ENCODE data around the gene TMEM92. TPM values are rescaled to one million over a fixed set of nuclear protein-coding genes. Genes with fewer than 3 reads are reported as not detected.
"Not testable (repeated sequence)": the region's sequence is repeated elsewhere in the genome, so short reads cannot be mapped to it uniquely, and the experiment has no call there.

TMEM92 gene
- total RNA-seq, 1 donor from 2014 or later: 3.5 TPM

DNA sequence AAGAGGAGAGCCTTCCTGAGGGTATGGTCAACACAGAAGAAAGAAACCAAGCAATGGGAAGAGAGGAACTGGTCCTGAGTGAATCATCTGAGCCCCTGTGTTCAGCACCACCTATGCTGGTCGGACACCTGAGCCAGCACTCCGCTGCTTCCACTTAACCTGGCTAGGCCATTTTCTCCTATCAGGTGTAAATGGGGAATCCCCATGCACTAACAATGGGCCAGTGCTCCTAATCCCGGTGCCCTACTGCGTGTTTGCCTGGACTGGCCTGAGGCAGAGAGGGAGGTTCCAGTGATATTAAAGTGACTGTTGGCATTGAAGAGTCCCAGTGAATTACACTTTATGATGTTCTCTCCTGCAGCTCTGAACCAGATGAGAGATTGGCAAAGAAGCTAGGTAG, 37.2 kb downstream of the TMEM92 start:
- Mint-ChIP-seq H3K36me3 (ENCODE audit: low read depth) (no peaks in the 10 kb centered on the region), H3K27ac (ENCODE audit: unreplicated experiment) (no peak overlapping the region), H3K9me3 (no peaks in the 10 kb centered on the region), H3K4me3 (no peak overlapping the region), H3K27me3 (ENCODE audit: low read depth) (peaks cover 7% of the 10 kb centered on the region), H3K4me1 (no peaks in the 10 kb centered on the region)
- TF ChIP-seq, protein P1, sequence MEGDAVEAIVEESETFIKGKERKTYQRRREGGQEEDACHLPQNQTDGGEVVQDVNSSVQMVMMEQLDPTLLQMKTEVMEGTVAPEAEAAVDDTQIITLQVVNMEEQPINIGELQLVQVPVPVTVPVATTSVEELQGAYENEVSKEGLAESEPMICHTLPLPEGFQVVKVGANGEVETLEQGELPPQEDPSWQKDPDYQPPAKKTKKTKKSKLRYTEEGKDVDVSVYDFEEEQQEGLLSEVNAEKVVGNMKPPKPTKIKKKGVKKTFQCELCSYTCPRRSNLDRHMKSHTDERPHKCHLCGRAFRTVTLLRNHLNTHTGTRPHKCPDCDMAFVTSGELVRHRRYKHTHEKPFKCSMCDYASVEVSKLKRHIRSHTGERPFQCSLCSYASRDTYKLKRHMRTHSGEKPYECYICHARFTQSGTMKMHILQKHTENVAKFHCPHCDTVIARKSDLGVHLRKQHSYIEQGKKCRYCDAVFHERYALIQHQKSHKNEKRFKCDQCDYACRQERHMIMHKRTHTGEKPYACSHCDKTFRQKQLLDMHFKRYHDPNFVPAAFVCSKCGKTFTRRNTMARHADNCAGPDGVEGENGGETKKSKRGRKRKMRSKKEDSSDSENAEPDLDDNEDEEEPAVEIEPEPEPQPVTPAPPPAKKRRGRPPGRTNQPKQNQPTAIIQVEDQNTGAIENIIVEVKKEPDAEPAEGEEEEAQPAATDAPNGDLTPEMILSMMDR (conservative IDR thresholded peaks at IDR 0.05): no peak
- DNase-seq (ENCODE audit: low read depth, low spot score): no peak

GRCh38 chr17:50312308-50312707, 38.0 kb downstream of the TMEM92 start:
- H3K36me3 Mint-ChIP-seq (ENCODE audit: low read depth): no peaks in the 10 kb centered on the region
- no peaks in the 10 kb centered on the region for H3K4me1 Mint-ChIP-seq
- TF ChIP-seq, protein P1 (conservative IDR thresholded peaks at IDR 0.05): no peak
- no peak overlapping the region for H3K4me3 Mint-ChIP-seq
- H3K27ac Mint-ChIP-seq (ENCODE audit: unreplicated experiment): no peak overlapping the region
- DNase-seq (ENCODE audit: low read depth, low spot score): no peak
- peaks cover 7% of the 10 kb centered on the region for H3K27me3 Mint-ChIP-seq (ENCODE audit: low read depth)
- H3K9me3 Mint-ChIP-seq: no peaks in the 10 kb centered on the region

DNA sequence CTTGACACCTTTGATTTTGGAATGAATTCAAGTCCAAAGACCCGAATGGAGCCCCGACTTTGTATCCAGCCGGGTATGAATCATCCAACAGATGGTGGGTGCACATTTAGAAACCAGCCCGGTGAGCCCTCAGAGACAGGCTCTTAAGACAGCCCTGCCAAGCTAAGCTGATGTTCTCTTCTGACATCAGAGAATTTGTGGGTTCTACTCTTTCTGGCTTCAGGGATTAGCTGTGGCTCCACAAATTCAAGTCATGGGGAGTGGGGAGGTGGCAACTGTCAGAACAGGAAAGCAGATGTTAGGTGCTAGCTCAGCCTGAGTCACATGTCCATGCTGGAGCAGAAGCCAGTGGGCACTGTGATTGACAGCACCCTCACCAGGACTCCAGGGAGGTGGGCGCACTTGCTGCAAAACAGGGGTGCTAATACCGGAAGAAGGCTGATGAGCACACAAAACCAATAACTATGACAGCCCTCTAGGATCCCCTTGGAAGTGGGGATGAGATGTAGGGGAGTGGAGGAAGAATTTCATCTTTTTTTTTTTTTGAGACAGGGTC, 40.3 kb downstream of the TMEM92 start:
- no peaks in the 10 kb centered on the region for H3K9me3 Mint-ChIP-seq
- H3K27me3 Mint-ChIP-seq (ENCODE audit: low read depth): peaks cover 7% of the 10 kb centered on the region
- H3K27ac Mint-ChIP-seq (ENCODE audit: unreplicated experiment): no peak overlapping the region
- TF ChIP-seq, protein P1 (conservative IDR thresholded peaks at IDR 0.05): no peak
- no peaks in the 10 kb centered on the region for H3K4me1 Mint-ChIP-seq
- no peak overlapping the region for H3K4me3 Mint-ChIP-seq
- no peaks in the 10 kb centered on the region for H3K36me3 Mint-ChIP-seq (ENCODE audit: low read depth)
- DNase-seq (ENCODE audit: low read depth, low spot score): no peak

GRCh38 chr17:50316016-50316587, 41.8 kb downstream of the TMEM92 start:
- Mint-ChIP-seq H3K27ac (ENCODE audit: unreplicated experiment) (no peak overlapping the region), H3K9me3 (no peaks in the 10 kb centered on the region), H3K4me3 (no peak overlapping the region), H3K27me3 (ENCODE audit: low read depth) (peaks cover 2% of the 10 kb centered on the region), H3K36me3 (ENCODE audit: low read depth) (no peaks in the 10 kb centered on the region), H3K4me1 (no peaks in the 10 kb centered on the region)
- TF ChIP-seq, protein P1 (conservative IDR thresholded peaks at IDR 0.05): no peak
- no peak for DNase-seq (ENCODE audit: low read depth, low spot score)

- not testable (repeated sequence) for DNase-seq (ENCODE audit: low read depth, low spot score); H3K4me1 Mint-ChIP-seq; H3K27me3 Mint-ChIP-seq (ENCODE audit: low read depth); H3K27ac Mint-ChIP-seq (ENCODE audit: unreplicated experiment); H3K36me3 Mint-ChIP-seq (ENCODE audit: low read depth); H3K4me3 Mint-ChIP-seq; H3K9me3 Mint-ChIP-seq
Measured at GRCh38 chr17:50316660-50317059, 42.4 kb downstream of the TMEM92 start.

DNA sequence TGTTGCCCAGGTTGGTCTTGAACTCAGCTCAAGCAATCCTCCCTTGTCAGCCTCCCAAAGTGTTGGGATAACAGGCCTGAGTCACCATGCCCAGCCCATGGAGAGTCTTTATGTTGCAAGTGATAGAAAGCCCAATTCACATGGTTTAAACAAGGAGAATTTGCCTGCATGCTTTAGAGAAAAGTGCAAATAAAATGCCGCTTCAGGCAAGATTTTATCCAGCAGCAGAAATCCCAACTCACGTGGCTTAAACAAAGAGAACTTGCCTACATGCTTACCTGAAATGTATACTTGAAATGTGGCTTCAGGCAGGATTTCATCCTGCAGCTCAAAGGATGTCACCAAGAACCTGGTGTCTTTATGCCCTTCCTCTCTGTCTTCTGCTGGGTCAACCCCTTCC, 42.9 kb downstream of the TMEM92 start:
- H3K9me3 Mint-ChIP-seq: no peaks in the 10 kb centered on the region
- H3K27ac Mint-ChIP-seq (ENCODE audit: unreplicated experiment): no peak overlapping the region
- no peaks in the 10 kb centered on the region for H3K36me3 Mint-ChIP-seq (ENCODE audit: low read depth)
- no peak overlapping the region for H3K4me3 Mint-ChIP-seq
- H3K27me3 Mint-ChIP-seq (ENCODE audit: low read depth): no peaks in the 10 kb centered on the region
- DNase-seq (ENCODE audit: low read depth, low spot score): no peak
- no peaks in the 10 kb centered on the region for H3K4me1 Mint-ChIP-seq
- TF ChIP-seq, protein P1 (conservative IDR thresholded peaks at IDR 0.05): no peak
